ENCODE results near the gene OR10H1.
"Not testable (repeated sequence)": the region's sequence is repeated elsewhere in the genome, so short reads cannot be mapped to it uniquely, and the experiment has no call there.

OR10H1 gene

GRCh38 chr19:15828611-15829305 lies 13.3 kb upstream of the OR10H1 start:
- not testable (repeated sequence) for DNase-seq (ENCODE audit: low read depth)

GRCh38 chr19:15828121-15828610 lies 12.7 kb upstream of the OR10H1 start:
- DNase-seq (ENCODE audit: low read depth) = no peak

- no peak for DNase-seq (ENCODE audit: low read depth)
These were observed 10.3 kb upstream of the OR10H1 start for GRCh38 chr19:15825753-15826152.

- no peak for DNase-seq (ENCODE audit: low read depth)
These were observed 5.2 kb upstream of the OR10H1 start for GRCh38 chr19:15820646-15821045.

GRCh38 chr19:15813916-15814315 lies 1.5 kb downstream of the OR10H1 start:
- DNase-seq (ENCODE audit: low read depth) = no peak

- DNase-seq (ENCODE audit: low read depth) = no peak
These were observed 3.3 kb downstream of the OR10H1 start for GRCh38 chr19:15812060-15812722.

GRCh38 chr19:15811476-15811875 lies 4.0 kb downstream of the OR10H1 start:
- no peak for DNase-seq (ENCODE audit: low read depth)

- DNase-seq (ENCODE audit: low read depth) = no peak
These were observed 5.1 kb downstream of the OR10H1 start for GRCh38 chr19:15810335-15810734.

GRCh38 chr19:15794279-15794678 lies 21.2 kb downstream of the OR10H1 start:
- not testable (repeated sequence) for DNase-seq (ENCODE audit: low read depth)

- no peak for DNase-seq (ENCODE audit: low read depth)
These were observed 25.4 kb downstream of the OR10H1 start for GRCh38 chr19:15790096-15790495.

- no peak for DNase-seq (ENCODE audit: low read depth)
These were observed 26.7 kb downstream of the OR10H1 start for GRCh38 chr19:15788594-15789270.

GRCh38 chr19:15787611-15788155 lies 27.8 kb downstream of the OR10H1 start, which contains the start of gene OR10H5:
Gene OR10H5, plus strand, starts transcription at chr19:15787661. Its CDS starts 6,388 bp downstream, at chr19:15794049.
- DNase-seq (ENCODE audit: low read depth) = no peak

GRCh38 chr19:15782896-15783295 lies 32.6 kb downstream of the OR10H1 start:
- DNase-seq (ENCODE audit: low read depth) = not testable (repeated sequence)

- DNase-seq (ENCODE audit: low read depth) = no peak
These were observed 33.3 kb downstream of the OR10H1 start for GRCh38 chr19:15782211-15782610.

GRCh38 chr19:15781661-15782060 lies 33.8 kb downstream of the OR10H1 start:
- no peak for DNase-seq (ENCODE audit: low read depth)

- no peak for DNase-seq (ENCODE audit: low read depth)
These were observed 34.6 kb downstream of the OR10H1 start for GRCh38 chr19:15780610-15781418.

GRCh38 chr19:15779756-15780476 lies 35.5 kb downstream of the OR10H1 start:
- no peak for DNase-seq (ENCODE audit: low read depth)

GRCh38 chr19:15776991-15777970 lies 38.2 kb downstream of the OR10H1 start:
- DNase-seq (ENCODE audit: low read depth) = no peak

GRCh38 chr19:15776264-15776663 lies 39.2 kb downstream of the OR10H1 start:
- no peak for DNase-seq (ENCODE audit: low read depth)

- DNase-seq (ENCODE audit: low read depth) = no peak
These were observed 40.2 kb downstream of the OR10H1 start for GRCh38 chr19:15775249-15775648.
